ENCODE results near the gene THOC7. TPM values are rescaled to one million over a fixed set of nuclear protein-coding genes. Genes with fewer than 3 reads are reported as not detected.

The THOC7 gene
- 48.6 TPM for total RNA-seq
- 10 to 100 TPM; 50.2 to 64.1 (median 57.1) TPM for polyA plus RNA-seq (ENCODE audit: insufficient read depth in 1 of 8, insufficient read length in 8 of 8, low replicate concordance in 1 of 8)
- long read RNA-seq, donor 1, transcript THOC7-201 (8 exons, 990 nt) = major isoform, 8 of 9 reads
- long read RNA-seq, donor 1, partial matches to known transcripts = 0 of 9 reads
- long read RNA-seq, donor 1, other reads (novel, unspliced or antisense) = 0 of 9 reads
- long read RNA-seq, donor 2, partial matches to known transcripts = 0 of 3 reads
- long read RNA-seq, donor 2, other reads (novel, unspliced or antisense) = 0 of 3 reads
- long read RNA-seq, donor 3, transcript THOC7-201 (8 exons, 990 nt) = major isoform, 25 of 36 reads
- long read RNA-seq, donor 3, partial matches to known transcripts = 9 of 36 reads
- long read RNA-seq, donor 3, other reads (novel, unspliced or antisense) = 0 of 36 reads
- long read RNA-seq, donor 4, transcript THOC7-201 (8 exons, 990 nt) = major isoform, 15 of 22 reads
- long read RNA-seq, donor 4, partial matches to known transcripts = 7 of 22 reads
- long read RNA-seq, donor 4, other reads (novel, unspliced or antisense) = 0 of 22 reads
- long read RNA-seq, donor 5, transcript THOC7-201 (8 exons, 990 nt) = major isoform, 49 of 69 reads
- long read RNA-seq, donor 5, partial matches to known transcripts = 17 of 69 reads
- long read RNA-seq, donor 5, other reads (novel, unspliced or antisense) = 0 of 69 reads
- long read RNA-seq, donor 6, transcript THOC7-201 (8 exons, 990 nt) = major isoform, 44 of 83 reads
- long read RNA-seq, donor 6, transcript THOC7-204 (7 exons, 836 nt) = minor isoform, 5 of 83 reads
- long read RNA-seq, donor 6, partial matches to known transcripts = 34 of 83 reads
- long read RNA-seq, donor 6, other reads (novel, unspliced or antisense) = 0 of 83 reads
- long read RNA-seq, donor 7, transcript THOC7-201 (8 exons, 990 nt) = major isoform, 30 of 61 reads
- long read RNA-seq, donor 7, partial matches to known transcripts = 27 of 61 reads
- long read RNA-seq, donor 7, other reads (novel, unspliced or antisense) = 0 of 61 reads
- long read RNA-seq, donor 8, transcript THOC7-201 (8 exons, 990 nt) = major isoform, 10 of 22 reads
- long read RNA-seq, donor 8, partial matches to known transcripts = 11 of 22 reads
- long read RNA-seq, donor 8, other reads (novel, unspliced or antisense) = 0 of 22 reads
- long read RNA-seq, donor 9, transcript THOC7-201 (8 exons, 990 nt) = major isoform, 12 of 24 reads
- long read RNA-seq, donor 9, partial matches to known transcripts = 11 of 24 reads
- long read RNA-seq, donor 9, other reads (novel, unspliced or antisense) = 0 of 24 reads
- long read RNA-seq, donor 10, transcript THOC7-201 (8 exons, 990 nt) = major isoform, 27 of 66 reads
- long read RNA-seq, donor 10, partial matches to known transcripts = 35 of 66 reads
- long read RNA-seq, donor 10, other reads (novel, unspliced or antisense) = 0 of 66 reads
- long read RNA-seq, donor 11, transcript THOC7-201 (8 exons, 990 nt) = major isoform, 23 of 35 reads
- long read RNA-seq, donor 11, partial matches to known transcripts = 11 of 35 reads
- long read RNA-seq, donor 11, other reads (novel, unspliced or antisense) = 0 of 35 reads

GRCh38 chr3:63863150-63864007, at the start of gene THOC7, which contains the start of gene ATXN7:
THOC7 (minus strand) TSS chr3:63863805; CDS start chr3:63863790, 15 bp downstream.
ATXN7 (plus strand) TSS chr3:63863867; CDS start chr3:63912599, 48,732 bp downstream.
- H3K9me3 ChIP-seq (replicated peaks; ENCODE audit: control insufficient read depth, low read depth, low read length) = no peaks in the 10 kb centered on the region
- under 1% methylated on average over 91 of the region's 98 CpGs for WGBS (ENCODE audit: insufficient coverage)
- DNase-seq = peak; percentile 83
- H3K27me3 ChIP-seq (ENCODE audit: control insufficient read depth, insufficient read depth, low read length) = no peaks in the 10 kb centered on the region
- H3K4me1 ChIP-seq (ENCODE audit: control insufficient read depth, insufficient read depth, low read length) = peaks cover 10% of the 10 kb centered on the region
- peak within 1 kb of the TSS; percentile 87 for H3K27ac ChIP-seq (ENCODE audit: low read length)
- peaks cover 3% of the 10 kb centered on the region for H3K36me3 ChIP-seq (ENCODE audit: control insufficient read depth, insufficient read depth, low read length)
- peak within 1 kb of the TSS; percentile 88 for H3K4me3 ChIP-seq (ENCODE audit: low read length)

- H3K27ac ChIP-seq (ENCODE audit: low read length) = peak overlapping the region; percentile 85
- H3K27me3 ChIP-seq (ENCODE audit: control insufficient read depth, insufficient read depth, low read length) = no peaks in the 10 kb centered on the region
- peak overlapping the region; percentile 58 for H3K4me3 ChIP-seq (ENCODE audit: low read length)
- H3K9me3 ChIP-seq (replicated peaks; ENCODE audit: control insufficient read depth, low read depth, low read length) = no peaks in the 10 kb centered on the region
- peaks cover 12% of the 10 kb centered on the region for H3K36me3 ChIP-seq (ENCODE audit: control insufficient read depth, insufficient read depth, low read length)
- peaks cover 10% of the 10 kb centered on the region for H3K4me1 ChIP-seq (ENCODE audit: control insufficient read depth, insufficient read depth, low read length)
- DNase-seq = peak; percentile 77
- 5% methylated on average over 7 of the region's 46 CpGs for WGBS (ENCODE audit: insufficient coverage)
Measured at GRCh38 chr3:63912768-63913588, 49.4 kb upstream of the THOC7 start.

GRCh38 chr3:63911873-63912767, 48.5 kb upstream of the THOC7 start, which contains the start of gene SCAANT1:
SCAANT1 (minus strand) TSS chr3:63912383.
- Histone ChIP-seq H3K27me3 (ENCODE audit: control insufficient read depth, insufficient read depth, low read length) (no peaks in the 10 kb centered on the region), H3K9me3 (replicated peaks; ENCODE audit: control insufficient read depth, low read depth, low read length) (no peaks in the 10 kb centered on the region), H3K4me1 (ENCODE audit: control insufficient read depth, insufficient read depth, low read length) (peaks cover 10% of the 10 kb centered on the region), H3K27ac (ENCODE audit: low read length) (peak within 1 kb of the TSS; percentile 88), H3K36me3 (ENCODE audit: control insufficient read depth, insufficient read depth, low read length) (peaks cover 6% of the 10 kb centered on the region), H3K4me3 (ENCODE audit: low read length) (peak within 1 kb of the TSS; percentile 65)
- peak; percentile 97 for DNase-seq
- under 1% methylated on average over 108 of the region's 115 CpGs for WGBS (ENCODE audit: insufficient coverage)

GRCh38 chr3:63911509-63911872, 47.9 kb upstream of the THOC7 start:
- DNase-seq = no peak
- H3K4me3 ChIP-seq (ENCODE audit: low read length) = peak overlapping the region; percentile 65
- peaks cover 10% of the 10 kb centered on the region for H3K4me1 ChIP-seq (ENCODE audit: control insufficient read depth, insufficient read depth, low read length)
- no peaks in the 10 kb centered on the region for H3K27me3 ChIP-seq (ENCODE audit: control insufficient read depth, insufficient read depth, low read length)
- peaks cover 6% of the 10 kb centered on the region for H3K36me3 ChIP-seq (ENCODE audit: control insufficient read depth, insufficient read depth, low read length)
- WGBS (ENCODE audit: insufficient coverage) = 0% methylated on average over 17 of the region's 18 CpGs
- H3K27ac ChIP-seq (ENCODE audit: low read length) = peak overlapping the region; percentile 88
- no peaks in the 10 kb centered on the region for H3K9me3 ChIP-seq (replicated peaks; ENCODE audit: control insufficient read depth, low read depth, low read length)

- H3K27me3 ChIP-seq (ENCODE audit: control insufficient read depth, insufficient read depth, low read length) = no peaks in the 10 kb centered on the region
- H3K9me3 ChIP-seq (replicated peaks; ENCODE audit: control insufficient read depth, low read depth, low read length) = no peaks in the 10 kb centered on the region
- peak overlapping the region; percentile 65 for H3K4me3 ChIP-seq (ENCODE audit: low read length)
- peaks cover 10% of the 10 kb centered on the region for H3K4me1 ChIP-seq (ENCODE audit: control insufficient read depth, insufficient read depth, low read length)
- H3K36me3 ChIP-seq (ENCODE audit: control insufficient read depth, insufficient read depth, low read length) = peaks cover 5% of the 10 kb centered on the region
- no peak for DNase-seq
- WGBS (ENCODE audit: insufficient coverage) = no CpG with 5 or more reads among the region's 1 CpG
- peak overlapping the region; percentile 6 for H3K27ac ChIP-seq (ENCODE audit: low read length)
Measured at GRCh38 chr3:63910891-63911290, 47.3 kb upstream of the THOC7 start.

- DNase-seq = no peak
- Histone ChIP-seq H3K4me1 (ENCODE audit: control insufficient read depth, insufficient read depth, low read length) (peaks cover 10% of the 10 kb centered on the region), H3K4me3 (ENCODE audit: low read length) (no peak overlapping the region), H3K36me3 (ENCODE audit: control insufficient read depth, insufficient read depth, low read length) (peaks cover 2% of the 10 kb centered on the region), H3K9me3 (replicated peaks; ENCODE audit: control insufficient read depth, low read depth, low read length) (no peaks in the 10 kb centered on the region), H3K27ac (ENCODE audit: low read length) (no peak overlapping the region), H3K27me3 (ENCODE audit: control insufficient read depth, insufficient read depth, low read length) (no peaks in the 10 kb centered on the region)
- WGBS (ENCODE audit: insufficient coverage) = no CpG with 5 or more reads among the region's 4 CpGs
Measured at GRCh38 chr3:63910001-63910400, 46.4 kb upstream of the THOC7 start.

- H3K9me3 ChIP-seq (replicated peaks; ENCODE audit: control insufficient read depth, low read depth, low read length) = no peaks in the 10 kb centered on the region
- H3K36me3 ChIP-seq (ENCODE audit: control insufficient read depth, insufficient read depth, low read length) = no peaks in the 10 kb centered on the region
- no peak for DNase-seq
- H3K27me3 ChIP-seq (ENCODE audit: control insufficient read depth, insufficient read depth, low read length) = no peaks in the 10 kb centered on the region
- 100% methylated on average over 1 of the region's 2 CpGs for WGBS (ENCODE audit: insufficient coverage)
- H3K4me3 ChIP-seq (ENCODE audit: low read length) = no peak overlapping the region
- H3K4me1 ChIP-seq (ENCODE audit: control insufficient read depth, insufficient read depth, low read length) = peaks cover 10% of the 10 kb centered on the region
- no peak overlapping the region for H3K27ac ChIP-seq (ENCODE audit: low read length)
Measured at GRCh38 chr3:63909431-63909830, 45.8 kb upstream of the THOC7 start.

All from muscle of leg (tissue), 16 donors.